HUES64 (cell line): ENCODE data around the gene USP2. TPM values are rescaled to one million over a fixed set of nuclear protein-coding genes. Genes with fewer than 3 reads are reported as not detected.

Experiments used
- H3K27ac ChIP-seq: 2 replicates; pipeline ENCODE4 v1.7.0; 2013; ENCODE audit warnings: low read depth, low read length, inconsistent platforms
- H3K27me3 ChIP-seq: 2 replicates; pipeline ENCODE4 v1.6.1; 2013; ENCODE audit warnings: mild to moderate bottlenecking, low read length; ENCODE audit not compliant: insufficient read depth
- H3K36me3 ChIP-seq: 2 replicates; pipeline ENCODE4 v1.6.1; 2013; ENCODE audit warnings: mild to moderate bottlenecking, low read length; ENCODE audit not compliant: insufficient read depth
- H3K4me1 ChIP-seq: 2 replicates; pipeline ENCODE4 v1.6.1; 2013; ENCODE audit warnings: mild to moderate bottlenecking, low read length, moderate library complexity; ENCODE audit not compliant: insufficient read depth
- H3K4me3 ChIP-seq: 2 replicates; pipeline ENCODE4 v1.5.1; 2013; ENCODE audit warnings: mild to moderate bottlenecking, low read length, moderate library complexity
- H3K9ac ChIP-seq: 2 replicates; pipeline ENCODE4 v1.6.1; 2013; ENCODE audit warnings: mild to moderate bottlenecking, low read depth, low read length
- H3K9me3 ChIP-seq: 2 replicates; pipeline ENCODE4 v1.6.1; 2013; ENCODE audit warnings: low read depth, low read length; ENCODE audit not compliant: insufficient read depth
- WGBS: fragments of 150-250, 120-280 bp; methylation state at CpG from one replicate; pipeline ENCODE4 v1.1.7; 2013; ENCODE audit warnings: missing lambda C conversion rate; 5-methylcytosine and 5-hydroxymethylcytosine counted together
- polyA plus RNA-seq, 2 experiments: library from polyadenylated mRNA; stranded (reverse); fragments of 50-300 nt; gene quantifications; one replicate each; pipeline ENCODE4 v1.2.3, GENCODE V29; 2013

USP2 gene
- polyA plus RNA-seq (2013, experiment 1 of 2) = 3.9 TPM
- 3.6 TPM for polyA plus RNA-seq (2013, experiment 2 of 2)

- Histone ChIP-seq H3K27me3 (peaks cover 13% of the 10 kb centered on the region), H3K4me1 (peaks cover 37% of the 10 kb centered on the region), H3K36me3 (no peaks in the 10 kb centered on the region), H3K4me3 (peak within 1 kb of the TSS; percentile 66), H3K9me3 (no peaks in the 10 kb centered on the region), H3K9ac (peak within 1 kb of the TSS; percentile 67), H3K27ac (no peak within 1 kb of the TSS)
- under 1% methylated on average over 54 of the region's 54 CpGs for WGBS
These were observed at the start of gene USP2 for GRCh38 chr11:119381181-119381988. Gene USP2, minus strand, starts transcription at chr11:119381690. Its CDS starts 8,210 bp downstream, at chr11:119373480.

- Histone ChIP-seq H3K27ac (no peak overlapping the region), H3K4me3 (no peak overlapping the region)
These were observed 45.8 kb upstream of the USP2 start for GRCh38 chr11:119427279-119427678.

GRCh38 chr11:119426142-119426541 lies 44.7 kb upstream of the USP2 start:
- 41% methylated on average over 4 of the region's 4 CpGs for WGBS
- Histone ChIP-seq H3K4me3 (no peak overlapping the region), H3K27ac (no peak overlapping the region), H3K9ac (no peak overlapping the region), H3K9me3 (no peaks in the 10 kb centered on the region), H3K36me3 (no peaks in the 10 kb centered on the region), H3K4me1 (peaks cover 17% of the 10 kb centered on the region), H3K27me3 (0 out of 2 replicates have a peak, but pooled peaks cover 3% of the 10 kb centered on the region)

More at GRCh38 chr11:119427279-119427678, 45.8 kb upstream of the USP2 start:
- H3K27me3 ChIP-seq = 0 out of 2 replicates have a peak, but pooled peaks cover 3% of the 10 kb centered on the region
- H3K36me3 ChIP-seq = no peaks in the 10 kb centered on the region
- peaks cover 20% of the 10 kb centered on the region for H3K4me1 ChIP-seq
- no peak overlapping the region for H3K9ac ChIP-seq
- 91% methylated on average over 5 of the region's 5 CpGs for WGBS
- no peaks in the 10 kb centered on the region for H3K9me3 ChIP-seq

GRCh38 chr11:119424775-119425174 lies 43.3 kb upstream of the USP2 start:
- Histone ChIP-seq H3K27ac (no peak overlapping the region), H3K4me3 (no peak overlapping the region), H3K4me1 (peaks cover 25% of the 10 kb centered on the region), H3K27me3 (no peaks in the 10 kb centered on the region), H3K9ac (no peak overlapping the region), H3K9me3 (no peaks in the 10 kb centered on the region), H3K36me3 (peaks cover 12% of the 10 kb centered on the region)
- WGBS = 80% methylated on average over 2 of the region's 2 CpGs

GRCh38 chr11:119424276-119424675 lies 42.8 kb upstream of the USP2 start:
- Histone ChIP-seq H3K36me3 (peaks cover 17% of the 10 kb centered on the region), H3K27me3 (no peaks in the 10 kb centered on the region)
- 92% methylated on average over 3 of the region's 3 CpGs for WGBS

GRCh38 chr11:119423509-119424254 lies 42.2 kb upstream of the USP2 start:
- Histone ChIP-seq H3K36me3 (peaks cover 23% of the 10 kb centered on the region), H3K4me1 (peaks cover 25% of the 10 kb centered on the region), H3K27ac (peak overlapping the region; percentile 24; the same call in 1 of the 2 replicates), H3K4me3 (peak overlapping the region; percentile 83), H3K27me3 (no peaks in the 10 kb centered on the region), H3K9me3 (no peaks in the 10 kb centered on the region), H3K9ac (no peak overlapping the region)
- WGBS = 73% methylated on average over 11 of the region's 14 CpGs

More at GRCh38 chr11:119424276-119424675, 42.8 kb upstream of the USP2 start:
- Histone ChIP-seq H3K27ac (no peak overlapping the region), H3K9me3 (no peaks in the 10 kb centered on the region), H3K9ac (no peak overlapping the region), H3K4me3 (no peak overlapping the region), H3K4me1 (peaks cover 25% of the 10 kb centered on the region)

- H3K9me3 ChIP-seq = no peaks in the 10 kb centered on the region
- 1% methylated on average over 41 of the region's 41 CpGs for WGBS
- H3K4me1 ChIP-seq = peaks cover 25% of the 10 kb centered on the region
- peak within 1 kb of the TSS; percentile 57 for H3K27ac ChIP-seq
- peak within 1 kb of the TSS; percentile 84 for H3K9ac ChIP-seq
- peaks cover 28% of the 10 kb centered on the region for H3K36me3 ChIP-seq
- H3K27me3 ChIP-seq = no peaks in the 10 kb centered on the region
- peak within 1 kb of the TSS; percentile 83 for H3K4me3 ChIP-seq
These were observed 41.5 kb upstream of the USP2 start, which contains the start of gene THY1 for GRCh38 chr11:119422809-119423508. Gene THY1, minus strand, starts transcription at chr11:119423172. Its CDS starts 2,267 bp downstream, at chr11:119420905.

GRCh38 chr11:119421941-119422808 lies 40.7 kb upstream of the USP2 start:
- H3K27ac ChIP-seq = peak overlapping the region; percentile 57
- H3K9ac ChIP-seq = peak overlapping the region; percentile 84
- H3K27me3 ChIP-seq = no peaks in the 10 kb centered on the region
- H3K4me3 ChIP-seq = peak overlapping the region; percentile 83
- peaks cover 28% of the 10 kb centered on the region for H3K36me3 ChIP-seq
- WGBS = 1% methylated on average over 49 of the region's 49 CpGs
- H3K4me1 ChIP-seq = peaks cover 31% of the 10 kb centered on the region
- H3K9me3 ChIP-seq = no peaks in the 10 kb centered on the region

GRCh38 chr11:119421351-119421750 lies 39.9 kb upstream of the USP2 start:
- H3K9me3 ChIP-seq = no peaks in the 10 kb centered on the region
- H3K4me1 ChIP-seq = peaks cover 26% of the 10 kb centered on the region
- peak overlapping the region; percentile 84 for H3K9ac ChIP-seq
- peak overlapping the region; percentile 42; the same call in 1 of the 2 replicates for H3K27ac ChIP-seq
- no peaks in the 10 kb centered on the region for H3K27me3 ChIP-seq
- H3K36me3 ChIP-seq = peaks cover 28% of the 10 kb centered on the region
- WGBS = 6% methylated on average over 5 of the region's 8 CpGs
- H3K4me3 ChIP-seq = peak overlapping the region; percentile 83

- peak overlapping the region; percentile 83 for H3K4me3 ChIP-seq
- no peaks in the 10 kb centered on the region for H3K27me3 ChIP-seq
- peaks cover 23% of the 10 kb centered on the region for H3K4me1 ChIP-seq
- 84% methylated on average over 8 of the region's 8 CpGs for WGBS
- H3K36me3 ChIP-seq = peaks cover 28% of the 10 kb centered on the region
- no peaks in the 10 kb centered on the region for H3K9me3 ChIP-seq
- H3K9ac ChIP-seq = peak overlapping the region; percentile 84; the same call in 1 of the 2 replicates
- peak overlapping the region; percentile 16; the same call in 1 of the 2 replicates for H3K27ac ChIP-seq
These were observed 39.1 kb upstream of the USP2 start for GRCh38 chr11:119420631-119421030.
